Activated CD8-positive, alpha-beta memory T cell treated with anti-CD3 and anti-CD28 coated beads for 24 hours (primary cell): Measurements from ENCODE around the gene PYDC1.
"Not testable (repeated sequence)": the region's sequence is repeated elsewhere in the genome, so short reads cannot be mapped to it uniquely, and the experiment has no call there.

ENCODE experiments used
- DNase-seq: peaks from one replicate; pipeline ENCODE4 v3.0.0-alpha.2; 2020

The PYDC1 gene

DNA sequence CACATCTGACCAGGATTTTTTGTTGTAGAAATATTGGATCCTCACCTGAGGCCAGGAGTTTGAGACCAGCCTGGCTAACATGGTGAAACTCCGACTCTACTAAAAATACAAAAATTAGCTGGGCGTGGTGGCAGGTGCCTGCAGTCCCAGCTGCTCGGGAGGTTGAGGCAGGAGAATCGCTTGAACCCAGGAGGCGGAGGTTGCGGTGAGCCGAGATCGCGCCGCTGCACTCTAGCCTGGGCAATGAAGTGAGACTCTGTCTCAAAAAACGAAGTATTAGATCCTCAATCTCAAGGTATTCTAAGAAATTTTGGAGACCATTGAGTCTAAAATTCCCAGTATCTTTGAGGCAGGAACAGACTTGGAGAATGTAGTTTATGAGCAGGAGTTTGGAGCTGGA is 21.1 kb downstream of the PYDC1 start:
- not testable (repeated sequence) for DNase-seq

DNA sequence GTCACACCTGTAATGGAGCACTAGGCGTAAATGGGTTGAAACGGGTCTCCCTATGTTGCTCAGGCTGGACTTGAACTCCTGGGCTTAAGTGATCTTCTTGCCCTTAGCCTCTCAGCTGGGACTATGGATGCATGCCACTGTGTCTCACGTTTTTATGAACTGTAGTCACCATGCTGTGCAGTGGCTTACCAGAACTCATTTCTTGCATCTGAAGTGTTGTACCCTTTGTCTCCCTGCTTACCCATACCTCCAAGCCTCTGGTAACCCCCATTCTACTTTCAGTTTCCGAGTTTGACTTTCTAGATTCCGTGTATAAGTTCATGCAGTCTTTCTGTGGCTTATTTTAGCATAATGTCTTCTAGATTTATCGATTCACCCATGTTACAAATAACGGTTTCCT is 22.0 kb downstream of the PYDC1 start:
- no peak for DNase-seq

DNA sequence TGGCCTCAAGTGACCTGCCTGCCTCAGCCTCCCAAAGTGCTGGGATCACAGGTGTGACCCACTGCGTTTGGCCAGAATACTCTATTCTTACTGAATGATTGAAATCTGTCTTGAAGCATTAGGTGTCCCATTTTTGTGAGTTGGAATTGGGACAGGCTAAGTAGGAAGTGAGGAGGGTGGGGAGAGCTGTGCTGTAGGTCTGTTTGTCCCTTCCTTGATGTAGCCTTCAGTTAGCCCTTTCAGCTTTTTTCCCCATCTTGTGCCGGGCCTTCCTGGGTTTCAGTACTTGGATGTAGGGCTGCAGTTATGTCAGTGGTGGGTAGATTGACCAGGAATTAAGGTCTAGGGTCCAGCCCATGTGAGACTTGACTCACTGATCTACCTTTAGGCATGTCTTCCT is 23.1 kb downstream of the PYDC1 start:
- no peak for DNase-seq

DNA sequence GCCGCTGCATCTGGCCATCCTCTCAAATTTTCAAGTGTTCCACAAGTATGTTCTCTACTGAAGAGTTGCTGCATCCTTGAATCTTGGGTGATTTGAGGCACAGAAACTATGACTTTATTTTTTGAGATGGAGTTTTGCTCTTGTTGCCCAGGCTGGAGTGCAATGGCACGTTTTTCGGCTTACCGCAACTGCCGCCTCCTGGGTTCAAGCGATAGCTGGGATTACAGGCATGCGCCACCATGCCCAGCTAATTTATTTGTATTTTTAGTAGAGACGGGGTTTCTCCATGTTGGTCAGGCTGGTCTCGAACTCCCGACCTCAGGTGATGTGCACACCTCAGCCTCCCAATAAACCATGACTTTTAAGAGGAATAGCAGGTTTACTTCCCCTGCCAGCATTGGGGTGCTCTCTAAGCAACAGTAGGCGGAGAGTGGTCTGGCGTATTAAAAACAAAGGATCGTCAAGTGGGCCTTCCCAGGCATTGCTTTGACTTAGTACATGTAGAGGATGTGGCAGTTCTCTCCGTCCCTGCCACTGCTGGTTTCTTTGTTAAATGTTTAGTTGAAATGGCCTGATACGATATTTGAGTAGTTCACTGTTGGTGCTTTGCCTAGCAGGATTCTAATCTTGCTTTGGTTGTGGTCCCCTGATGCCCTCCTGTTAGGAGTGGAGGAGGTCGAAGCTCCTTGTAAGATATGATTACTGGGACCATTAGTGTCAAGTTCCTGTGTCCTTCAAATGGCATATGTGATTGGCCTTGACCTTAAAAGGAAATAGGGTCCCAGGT is 23.9 kb downstream of the PYDC1 start:
- DNase-seq, result no peak

DNA sequence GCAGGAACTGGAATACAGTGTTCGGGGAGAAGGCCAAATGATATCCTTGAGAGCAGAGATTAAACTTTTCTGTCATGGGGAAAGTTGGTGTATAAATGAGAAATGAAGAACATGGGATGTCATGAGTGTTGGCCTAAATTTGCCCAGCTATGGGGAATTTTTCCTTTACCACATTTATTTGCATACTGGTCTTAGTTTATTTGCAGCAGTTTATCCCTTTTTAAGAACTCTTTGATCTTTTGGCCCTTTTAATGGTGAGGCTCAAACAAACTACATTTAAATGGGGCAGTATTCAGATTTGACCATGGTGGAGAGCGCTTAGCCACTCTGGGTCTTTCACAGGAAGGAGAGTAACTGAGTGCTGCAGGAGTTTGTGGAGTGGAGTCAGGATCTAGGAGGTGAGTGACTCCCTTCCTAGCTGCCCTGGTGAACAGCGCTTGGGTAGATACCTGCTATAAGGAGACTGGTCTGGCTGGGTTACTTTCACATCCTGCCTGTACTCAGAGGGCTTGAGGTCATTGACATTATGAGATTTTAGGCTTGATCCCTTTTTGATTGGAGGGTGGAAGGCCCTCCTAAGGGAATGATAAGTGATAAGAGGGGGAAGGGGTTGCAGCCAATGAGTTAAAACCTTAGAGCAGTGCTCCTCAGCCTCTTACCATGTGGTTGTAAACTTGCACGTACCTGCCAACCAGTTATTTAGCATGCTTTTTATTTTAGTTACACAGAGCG is 25.1 kb downstream of the PYDC1 start:
- DNase-seq, result no peak

DNA sequence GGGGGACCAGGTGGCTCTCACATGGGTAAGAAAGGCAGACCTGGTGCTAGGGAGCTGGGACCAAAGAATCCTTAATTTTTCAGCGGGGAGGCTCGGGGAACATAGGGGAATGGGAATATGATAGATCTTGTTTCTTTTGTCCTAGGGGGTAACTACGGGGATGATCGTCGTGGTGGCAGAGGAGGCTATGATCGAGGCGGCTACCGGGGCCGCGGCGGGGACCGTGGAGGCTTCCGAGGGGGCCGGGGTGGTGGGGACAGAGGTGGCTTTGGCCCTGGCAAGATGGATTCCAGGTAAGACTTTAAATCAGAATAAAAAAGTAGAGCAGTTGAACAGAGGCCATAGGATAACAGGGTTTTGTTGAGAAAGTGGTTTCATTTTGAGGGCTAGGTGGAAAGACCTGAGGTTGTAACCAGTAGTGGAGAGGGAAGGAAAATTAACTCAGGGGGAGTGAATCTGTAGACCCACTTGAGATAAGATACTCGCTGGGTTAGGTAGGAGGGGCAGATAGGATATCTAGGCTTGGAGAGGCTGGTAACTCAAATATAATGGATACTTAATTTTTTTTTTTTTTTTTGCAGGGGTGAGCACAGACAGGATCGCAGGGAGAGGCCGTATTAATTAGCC is 26.0 kb downstream of the PYDC1 start:
- DNase-seq, result no peak

DNA sequence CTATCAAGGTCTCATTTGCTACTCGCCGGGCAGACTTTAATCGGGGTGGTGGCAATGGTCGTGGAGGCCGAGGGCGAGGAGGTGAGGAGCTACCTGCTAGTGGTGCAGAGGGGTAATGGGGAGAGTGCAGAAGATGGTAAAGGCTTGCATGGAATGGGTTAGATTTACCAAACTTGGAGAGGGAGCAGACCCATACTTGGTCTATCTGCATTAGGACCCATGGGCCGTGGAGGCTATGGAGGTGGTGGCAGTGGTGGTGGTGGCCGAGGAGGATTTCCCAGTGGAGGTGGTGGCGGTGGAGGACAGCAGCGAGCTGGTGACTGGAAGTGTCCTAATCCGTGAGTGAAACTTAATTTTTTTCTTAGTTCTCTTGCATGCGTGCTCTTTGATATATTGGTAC is 26.9 kb downstream of the PYDC1 start:
- no peak for DNase-seq

DNA sequence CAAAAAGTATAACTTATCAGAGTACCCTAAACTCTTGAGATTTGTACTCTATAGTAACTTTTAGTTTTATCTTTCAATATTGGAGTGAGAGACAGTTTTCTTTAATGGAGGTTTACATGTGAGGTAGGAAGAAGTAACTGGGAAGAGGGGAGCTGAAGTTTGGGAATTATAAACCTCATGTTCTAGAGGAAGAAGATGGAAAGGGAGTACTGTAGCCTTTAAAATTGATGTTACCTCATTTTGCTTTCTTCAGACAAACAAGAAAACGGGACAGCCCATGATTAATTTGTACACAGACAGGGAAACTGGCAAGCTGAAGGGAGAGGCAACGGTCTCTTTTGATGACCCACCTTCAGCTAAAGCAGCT is 27.5 kb downstream of the PYDC1 start:
- DNase-seq, result no peak

DNA sequence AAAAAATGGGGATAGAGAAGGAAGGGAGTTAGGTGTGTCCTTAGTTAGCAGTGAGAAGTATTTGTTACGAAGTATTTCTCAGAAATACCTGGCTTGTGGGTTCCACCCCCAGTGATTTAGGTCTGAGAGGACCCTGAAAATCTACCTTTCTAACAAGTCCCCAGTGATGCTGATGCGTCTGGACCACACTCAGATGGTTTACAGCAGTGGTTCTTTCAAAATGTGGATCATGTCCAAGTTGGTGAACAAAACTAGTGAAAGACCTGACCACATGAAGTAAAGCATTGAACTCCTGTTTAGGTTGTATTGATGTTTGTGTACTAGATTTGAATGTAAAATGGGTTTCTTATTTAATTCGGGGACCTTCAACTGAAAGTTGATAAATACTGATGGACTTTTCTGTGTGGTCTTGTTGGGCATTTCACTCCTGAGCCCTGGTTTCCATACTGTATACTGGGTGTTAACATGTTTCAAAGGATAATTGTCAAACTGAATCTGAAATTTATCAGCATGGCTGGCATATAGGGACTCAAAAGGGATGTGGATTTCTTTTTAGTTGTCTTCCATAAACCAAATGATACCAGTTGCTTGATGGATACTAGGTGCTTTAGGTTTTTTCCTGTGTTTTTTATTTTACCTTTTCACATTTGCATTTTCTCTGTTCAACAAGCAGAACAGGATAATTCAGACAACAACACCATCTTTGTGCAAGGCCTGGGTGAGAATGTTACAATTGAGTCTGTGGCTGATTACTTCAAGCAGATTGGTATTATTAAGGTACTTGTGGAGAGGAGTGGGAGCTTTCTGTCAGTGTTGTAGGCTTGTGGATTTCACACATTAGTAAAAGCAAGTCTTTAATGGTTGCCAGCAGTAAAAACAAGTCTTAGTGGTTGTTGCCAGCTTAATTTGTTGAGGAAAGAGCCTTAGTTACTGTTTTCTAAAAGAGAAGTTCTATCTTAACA is 28.2 kb downstream of the PYDC1 start:
- no peak for DNase-seq

DNA sequence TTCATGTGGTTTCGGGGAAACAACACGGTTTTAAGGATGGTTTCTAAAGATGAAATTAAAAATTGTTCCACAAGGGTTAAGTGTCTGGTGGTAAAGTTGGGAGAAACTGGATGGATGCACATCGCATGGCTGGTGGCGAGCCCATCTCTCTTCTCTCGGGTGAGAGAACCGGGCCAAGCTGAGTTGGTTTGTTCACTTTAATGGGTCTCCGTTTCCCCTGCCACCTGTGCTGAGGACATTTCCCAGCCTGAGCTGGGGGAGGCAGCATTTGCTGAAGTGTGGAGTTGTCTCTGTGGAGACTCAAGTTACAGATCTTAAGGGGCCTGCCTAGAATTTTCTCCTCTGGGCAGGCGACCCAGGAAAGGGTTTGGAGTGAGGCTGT is 29.1 kb downstream of the PYDC1 start:
- no peak for DNase-seq

DNA sequence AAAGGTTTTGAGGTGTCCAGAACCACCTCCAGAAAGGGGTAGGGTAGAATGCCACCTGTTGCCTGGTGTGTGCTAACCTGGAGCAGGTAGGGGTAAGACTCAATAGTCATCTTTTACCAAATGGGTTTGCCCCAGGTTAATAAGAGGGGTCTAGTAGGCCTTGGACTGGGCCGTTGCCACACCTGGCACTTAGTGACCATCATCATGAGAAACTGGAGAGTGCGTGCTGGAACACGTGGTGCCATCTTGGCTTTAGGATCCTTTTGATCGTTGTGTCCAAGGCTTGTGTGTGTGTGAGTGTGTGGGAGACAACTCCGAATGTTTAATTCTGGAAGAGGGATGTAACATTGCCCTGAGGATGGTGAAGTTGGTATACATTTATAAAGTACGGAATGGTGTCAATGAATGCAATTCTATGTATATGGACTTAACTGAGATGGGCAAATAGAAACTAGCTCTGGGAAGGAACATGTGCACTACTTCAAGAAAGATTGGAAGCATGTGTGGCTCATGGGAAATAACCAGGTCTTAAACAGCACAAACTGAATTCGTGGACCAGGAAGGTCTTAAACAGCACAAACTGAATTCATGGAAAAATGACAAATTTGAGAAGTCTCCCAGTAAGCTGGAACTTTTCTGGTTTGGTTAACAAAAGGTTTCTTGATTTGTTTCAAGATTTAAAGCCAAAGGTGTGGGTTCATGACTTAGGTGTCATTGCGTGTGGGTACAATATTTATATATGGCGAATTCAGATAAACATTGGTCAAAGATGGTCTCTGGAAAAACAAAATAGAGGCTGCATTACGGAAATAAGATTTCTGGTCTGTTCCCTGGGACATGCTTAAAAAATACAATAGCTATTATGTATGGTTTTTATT is 29.8 kb downstream of the PYDC1 start:
- no peak for DNase-seq

DNA sequence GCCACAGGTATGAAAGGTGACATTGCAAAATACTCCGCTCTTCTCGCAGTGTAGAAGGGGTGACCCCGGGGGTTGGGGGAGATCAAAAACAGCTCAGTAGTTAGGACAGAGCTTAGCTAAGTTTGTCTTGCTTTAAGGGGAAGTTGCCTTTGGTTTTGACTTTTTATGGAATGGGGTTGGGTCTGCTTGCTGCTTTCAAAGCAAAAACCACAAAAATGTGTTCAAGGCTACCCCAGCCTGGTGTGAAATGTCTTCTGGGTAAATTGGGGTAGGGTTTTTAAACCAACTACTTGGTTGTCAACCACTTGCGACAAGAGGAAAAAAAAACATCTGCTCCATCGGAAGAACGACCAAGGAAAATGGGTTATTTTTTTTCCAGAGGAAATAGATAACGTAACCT is 30.8 kb downstream of the PYDC1 start:
- no peak for DNase-seq

DNA sequence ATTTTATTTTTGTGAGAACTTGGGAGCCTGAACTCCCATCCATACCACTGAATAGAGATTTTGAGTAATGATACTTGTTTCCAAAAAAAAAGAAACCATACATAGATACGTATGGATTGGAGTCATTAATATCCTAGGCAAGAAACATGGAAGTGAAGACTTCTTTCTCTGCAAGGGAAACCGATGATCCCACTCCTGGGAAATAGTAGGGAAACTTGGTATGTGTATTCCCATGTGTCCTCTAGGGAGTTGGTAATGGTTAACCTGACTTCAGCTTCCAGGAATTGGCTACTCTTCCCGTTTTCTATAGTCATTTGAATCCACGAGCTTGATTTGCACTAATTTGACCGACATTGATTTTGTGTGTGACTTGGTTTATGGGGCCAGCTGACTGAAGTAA is 31.6 kb downstream of the PYDC1 start:
- no peak for DNase-seq

DNA sequence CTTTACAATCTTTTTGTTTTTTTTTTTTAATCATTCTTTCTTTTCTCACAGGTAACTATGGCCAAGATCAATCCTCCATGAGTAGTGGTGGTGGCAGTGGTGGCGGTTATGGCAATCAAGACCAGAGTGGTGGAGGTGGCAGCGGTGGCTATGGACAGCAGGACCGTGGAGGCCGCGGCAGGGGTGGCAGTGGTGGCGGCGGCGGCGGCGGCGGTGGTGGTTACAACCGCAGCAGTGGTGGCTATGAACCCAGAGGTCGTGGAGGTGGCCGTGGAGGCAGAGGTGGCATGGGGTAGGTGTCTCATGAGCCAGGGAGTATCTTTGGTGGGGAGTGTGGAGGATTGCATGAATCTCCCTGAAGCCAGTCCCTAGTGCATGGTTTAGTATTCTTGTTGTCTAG is 32.0 kb downstream of the PYDC1 start:
- no peak for DNase-seq

DNA sequence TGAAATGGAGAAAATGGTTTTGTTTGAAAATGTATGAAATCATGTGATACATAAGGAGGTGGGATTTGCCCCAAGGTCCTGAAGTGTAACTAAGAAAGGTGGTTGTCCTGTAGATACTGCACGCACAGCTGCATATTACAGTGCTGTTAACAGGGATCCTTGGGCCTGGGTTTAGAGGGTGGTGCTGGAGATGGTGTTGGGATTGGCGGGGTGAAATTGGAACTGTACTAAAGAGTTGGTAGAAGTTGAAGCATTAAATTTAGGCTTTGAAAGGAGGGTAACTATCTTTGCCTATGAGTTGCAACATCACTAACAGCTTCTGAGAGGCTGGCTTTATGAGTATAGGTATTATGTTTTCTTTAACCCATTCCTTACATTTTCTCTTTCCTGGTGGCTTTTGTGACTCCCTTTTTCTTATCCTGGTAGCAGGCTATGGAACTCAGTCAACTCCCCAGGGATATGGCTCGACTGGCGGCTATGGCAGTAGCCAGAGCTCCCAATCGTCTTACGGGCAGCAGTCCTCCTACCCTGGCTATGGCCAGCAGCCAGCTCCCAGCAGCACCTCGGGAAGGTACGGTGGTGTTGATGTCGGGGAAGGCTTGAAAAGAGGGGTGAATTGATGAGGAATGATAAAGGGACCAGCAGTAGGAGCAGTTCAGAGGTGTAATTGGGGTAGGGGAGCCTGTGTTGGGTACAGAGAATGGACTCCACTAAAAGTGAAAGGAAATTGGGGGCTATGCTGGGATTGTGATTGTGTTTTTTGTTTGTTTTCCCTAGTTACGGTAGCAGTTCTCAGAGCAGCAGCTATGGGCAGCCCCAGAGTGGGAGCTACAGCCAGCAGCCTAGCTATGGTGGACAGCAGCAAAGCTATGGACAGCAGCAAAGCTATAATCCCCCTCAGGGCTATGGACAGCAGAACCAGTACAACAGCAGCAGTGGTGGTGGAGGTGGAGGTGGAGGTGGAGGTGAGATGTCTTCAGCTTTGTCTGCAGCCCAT is 33.2 kb downstream of the PYDC1 start:
- no peak for DNase-seq

DNA sequence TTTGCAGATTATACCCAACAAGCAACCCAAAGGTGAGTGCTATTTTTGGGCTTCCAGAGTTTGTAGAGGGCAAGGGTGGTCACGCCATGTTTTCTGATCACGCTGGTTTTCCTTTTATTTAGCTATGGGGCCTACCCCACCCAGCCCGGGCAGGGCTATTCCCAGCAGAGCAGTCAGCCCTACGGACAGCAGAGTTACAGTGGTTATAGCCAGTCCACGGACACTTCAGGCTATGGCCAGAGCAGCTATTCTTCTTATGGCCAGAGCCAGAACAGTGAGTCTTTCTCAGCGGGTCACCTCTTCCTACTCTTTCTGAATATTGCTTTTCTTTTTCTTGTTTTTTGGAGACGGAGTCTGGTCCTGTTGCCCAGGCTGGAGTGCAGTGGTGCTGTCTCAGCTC is 34.5 kb downstream of the PYDC1 start:
- no peak for DNase-seq

DNA sequence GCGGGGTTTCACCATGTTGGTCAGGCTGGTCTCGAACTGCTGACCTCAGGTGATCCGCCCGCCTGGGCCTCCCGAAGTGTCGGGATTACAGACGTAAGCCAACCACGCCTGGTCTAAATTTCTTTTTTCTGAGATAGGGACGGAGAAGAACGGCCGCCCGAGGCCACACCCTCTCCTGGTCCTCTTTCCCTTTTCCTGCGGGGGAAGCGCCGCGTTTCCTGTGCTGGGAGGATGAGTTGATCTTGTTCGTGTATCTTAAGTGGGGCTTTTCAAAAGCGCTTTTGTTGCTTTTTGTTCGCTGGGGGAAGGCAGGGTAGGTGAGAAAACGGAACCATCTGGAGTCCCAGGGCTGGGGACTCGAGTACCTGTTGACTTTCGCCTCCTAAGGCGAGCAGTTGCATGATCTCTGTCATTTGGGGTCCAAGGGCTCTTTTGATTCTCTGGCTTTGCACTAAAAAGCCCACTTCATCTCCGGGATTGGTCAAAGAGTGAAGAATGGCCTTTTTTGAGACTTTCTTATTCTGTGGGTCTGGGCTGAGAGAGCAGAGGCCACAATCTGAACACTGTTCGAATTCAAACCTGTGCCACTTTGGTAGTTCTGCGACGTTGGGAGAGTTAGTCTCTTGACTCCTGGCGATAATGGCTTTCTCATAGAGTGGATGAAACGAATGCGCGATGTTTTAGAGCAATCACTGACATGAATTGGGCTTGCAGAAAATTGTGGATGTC is 35.7 kb downstream of the PYDC1 start:
- peak; percentile 78 for DNase-seq

DNA sequence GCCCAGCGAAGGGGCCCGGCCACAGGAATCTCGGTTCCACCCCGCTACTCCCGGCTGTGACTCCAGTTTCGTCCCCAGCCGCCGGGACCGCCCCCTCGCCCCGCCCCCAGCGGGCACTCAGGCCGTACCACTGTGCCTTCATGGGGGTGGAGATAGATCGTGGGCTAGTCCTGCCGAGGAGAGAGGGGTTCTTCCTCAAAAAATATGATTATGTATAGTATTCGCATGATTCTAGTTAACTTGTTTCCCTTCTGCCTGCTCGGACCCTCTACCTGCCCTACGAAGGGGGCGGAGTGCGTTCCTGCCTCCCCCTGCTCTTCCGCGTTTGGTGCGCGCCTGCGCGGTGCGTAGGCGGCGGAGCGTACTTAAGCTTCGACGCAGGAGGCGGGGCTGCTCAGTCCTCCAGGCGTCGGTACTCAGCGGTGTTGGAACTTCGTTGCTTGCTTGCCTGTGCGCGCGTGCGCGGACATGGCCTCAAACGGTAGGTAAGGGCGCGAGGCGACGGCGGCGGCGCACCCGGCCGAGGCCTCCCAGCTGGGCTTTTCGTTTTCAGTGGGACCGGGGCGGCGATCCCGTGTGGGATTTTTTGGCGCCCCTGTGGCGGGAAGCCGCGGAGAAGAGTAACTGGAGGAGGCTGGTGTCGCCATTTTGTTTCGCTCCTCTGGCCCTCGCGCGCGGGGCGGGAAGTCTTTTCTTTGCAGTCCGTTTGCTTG is 37.0 kb downstream of the PYDC1 start, which contains the start of gene FUS:
TSS of gene FUS (plus strand) at position 393 of the 713 bp plus-strand sequence. CDS start at position 469, 76 bp downstream.
- peak; percentile 98 for DNase-seq

DNA sequence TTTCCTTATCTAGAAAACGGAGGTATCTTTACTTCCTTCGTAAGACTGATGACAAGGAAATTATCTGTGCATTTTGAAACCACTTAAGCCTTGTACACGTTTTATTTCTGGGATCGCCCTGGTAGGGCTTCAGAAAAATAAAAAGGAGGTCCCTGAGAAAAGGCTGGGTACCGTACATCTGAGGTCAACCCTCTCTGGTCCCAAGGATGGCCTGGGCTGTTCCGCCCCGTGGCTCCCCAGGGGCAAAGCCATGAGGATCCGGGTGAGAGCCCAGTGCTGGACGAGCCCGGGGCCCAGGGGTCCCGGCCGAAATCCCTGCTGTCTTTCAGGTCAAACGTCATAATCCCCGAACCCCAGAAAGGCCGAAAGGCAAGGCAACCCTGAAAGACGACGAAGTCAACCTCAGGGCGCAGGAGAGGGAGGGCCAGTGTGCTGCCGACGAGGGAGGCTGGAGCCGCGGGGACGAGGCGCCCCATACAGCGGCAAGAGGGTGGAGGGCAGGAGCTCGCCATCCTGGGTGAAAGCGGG is 37.7 kb downstream of the PYDC1 start:
- DNase-seq, result no peak
